Fibroblast of pulmonary artery (primary cell): ENCODE data around the gene ANO5.
A peak's percentile ranks its signal among the peaks of the same experiment; 100 is the strongest.

ENCODE experiments used
- DNase-seq: peaks from one replicate; pipeline ENCODE4 v3.0.0-alpha.2; 2010; ENCODE audit warnings: low read depth
- H3K4me3 ChIP-seq: replicated peaks from 2 replicates; pipeline ENCODE4 v1.5.1; 2011; ENCODE audit warnings: low read depth, mild to moderate bottlenecking, control low read depth, low read length, moderate library complexity
- CTCF ChIP-seq: IDR thresholded peaks from 2 replicates; pipeline ENCODE4 v1.5.1; 2011; ENCODE audit warnings: mild to moderate bottlenecking, control low read depth, low read length, inconsistent platforms; ENCODE audit errors: missing control alignments

ANO5 gene

GRCh38 chr11:22189660-22190059 lies 3.2 kb upstream of the ANO5 start:
- no peak for TF ChIP-seq CTCF
- DNase-seq = no peak
- H3K4me3 ChIP-seq = no peak overlapping the region

- no peak for DNase-seq
- TF ChIP-seq CTCF = no peak
- H3K4me3 ChIP-seq = no peak overlapping the region
Observed at GRCh38 chr11:22190827-22191463, 1.9 kb upstream of the ANO5 start.

- no peak for TF ChIP-seq CTCF
- DNase-seq = no peak
- H3K4me3 ChIP-seq = peak overlapping the region; percentile 45
Observed at GRCh38 chr11:22192289-22192641, 620 bp upstream of the ANO5 start.

GRCh38 chr11:22193348-22194051 lies 615 bp downstream of the ANO5 start:
- no peak for TF ChIP-seq CTCF
- peak overlapping the region; percentile 45 for H3K4me3 ChIP-seq
- DNase-seq = no peak

GRCh38 chr11:22194306-22194705 lies 1.4 kb downstream of the ANO5 start:
- H3K4me3 ChIP-seq = no peak overlapping the region
- TF ChIP-seq CTCF = no peak
- no peak for DNase-seq

- H3K4me3 ChIP-seq = no peak overlapping the region
- no peak for TF ChIP-seq CTCF
- no peak for DNase-seq
Observed at GRCh38 chr11:22194907-22195306, 2.0 kb downstream of the ANO5 start.
